Measurements from ENCODE around the gene NOL9. TPM values are rescaled to one million over a fixed set of nuclear protein-coding genes. Genes with fewer than 3 reads are reported as not detected.
"Not testable (repeated sequence)": the region's sequence is repeated elsewhere in the genome, so short reads cannot be mapped to it uniquely, and the experiment has no call there.

NOL9 gene
- total RNA-seq, 6 donors from 2014 or later, result 19.6 to 41.9 (median 24.7) TPM

DNA sequence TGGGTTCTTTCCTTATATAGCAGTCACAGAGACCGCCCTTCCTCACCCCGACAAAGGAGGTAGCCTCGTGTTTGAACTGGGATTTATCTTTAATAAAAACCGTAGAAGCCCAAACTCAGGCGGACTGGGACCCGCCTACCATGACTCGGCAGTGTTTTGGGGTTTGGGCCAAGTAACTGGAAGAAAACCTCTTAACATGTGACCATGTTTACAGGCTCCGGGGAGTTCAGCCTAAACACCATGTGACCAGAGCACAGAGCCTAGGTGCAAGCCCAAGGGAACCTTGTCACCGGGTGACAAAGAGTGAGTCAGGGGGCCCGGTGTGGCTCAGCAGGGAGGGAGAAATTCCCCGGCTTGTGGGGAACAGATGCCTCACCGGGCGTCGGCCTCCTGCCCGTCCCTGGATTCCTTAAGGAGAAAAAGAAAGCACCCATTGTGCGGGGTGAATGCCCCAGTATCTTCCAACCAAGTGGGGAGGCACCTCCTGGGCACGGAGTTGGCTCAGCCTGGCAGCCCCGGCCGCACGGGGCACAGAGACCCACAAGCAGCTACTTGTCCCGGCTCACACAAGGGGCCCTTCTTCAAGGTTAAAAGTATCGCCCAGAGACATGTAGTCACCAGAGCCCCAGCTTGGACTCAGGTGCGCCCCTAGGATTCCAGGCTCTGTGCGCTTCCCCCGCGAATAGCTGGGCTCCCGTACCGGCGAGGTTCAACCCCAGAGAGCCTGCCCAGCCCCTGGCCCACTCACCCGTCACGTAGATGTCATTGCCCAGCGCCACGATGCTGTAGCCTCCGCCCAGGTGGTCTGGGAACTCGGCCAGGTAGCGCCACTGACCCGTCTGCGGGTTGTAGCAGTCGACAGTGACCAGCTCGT lies 47.0 kb upstream of the NOL9 start:
- no peaks in the 10 kb centered on the region for H3K9me3 ChIP-seq
- peak overlapping the region; percentile 96 to 100 (median 98) for H3K27ac ChIP-seq
- H3K27me3 ChIP-seq, result no peaks in the 10 kb centered on the region
- ATAC-seq (ENCODE audit: low FRiP score in 2 of 2) (peak; percentile 57 to 68), DNase-seq (peak; percentile 87 to 94)
- peaks cover 51 to 62% (median 54%) of the 10 kb centered on the region in 4 donors for H3K4me1 ChIP-seq
- 0% methylated on average over 9 to 28 of the region's 40 CpGs for WGBS, 2 donors
- H3K4me3 ChIP-seq, result peak overlapping the region; percentile 72 to 99 (median 78)
- peaks cover 11 to 30% (median 21%) of the 10 kb centered on the region in 4 donors for H3K36me3 ChIP-seq
- TF ChIP-seq EP300 (IDR thresholded peaks at IDR 0.05), result peak in 1 of 4 donors; percentile 34
- peak; percentile 45 to 78 (median 60) for TF ChIP-seq POLR2A (IDR thresholded peaks at IDR 0.05)
- TF ChIP-seq, protein P1, sequence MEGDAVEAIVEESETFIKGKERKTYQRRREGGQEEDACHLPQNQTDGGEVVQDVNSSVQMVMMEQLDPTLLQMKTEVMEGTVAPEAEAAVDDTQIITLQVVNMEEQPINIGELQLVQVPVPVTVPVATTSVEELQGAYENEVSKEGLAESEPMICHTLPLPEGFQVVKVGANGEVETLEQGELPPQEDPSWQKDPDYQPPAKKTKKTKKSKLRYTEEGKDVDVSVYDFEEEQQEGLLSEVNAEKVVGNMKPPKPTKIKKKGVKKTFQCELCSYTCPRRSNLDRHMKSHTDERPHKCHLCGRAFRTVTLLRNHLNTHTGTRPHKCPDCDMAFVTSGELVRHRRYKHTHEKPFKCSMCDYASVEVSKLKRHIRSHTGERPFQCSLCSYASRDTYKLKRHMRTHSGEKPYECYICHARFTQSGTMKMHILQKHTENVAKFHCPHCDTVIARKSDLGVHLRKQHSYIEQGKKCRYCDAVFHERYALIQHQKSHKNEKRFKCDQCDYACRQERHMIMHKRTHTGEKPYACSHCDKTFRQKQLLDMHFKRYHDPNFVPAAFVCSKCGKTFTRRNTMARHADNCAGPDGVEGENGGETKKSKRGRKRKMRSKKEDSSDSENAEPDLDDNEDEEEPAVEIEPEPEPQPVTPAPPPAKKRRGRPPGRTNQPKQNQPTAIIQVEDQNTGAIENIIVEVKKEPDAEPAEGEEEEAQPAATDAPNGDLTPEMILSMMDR (IDR thresholded peaks at IDR 0.05), result no peak
- peak; percentile 48 to 90 for TF ChIP-seq POLR2AphosphoS5 (IDR thresholded peaks at IDR 0.05)

DNA sequence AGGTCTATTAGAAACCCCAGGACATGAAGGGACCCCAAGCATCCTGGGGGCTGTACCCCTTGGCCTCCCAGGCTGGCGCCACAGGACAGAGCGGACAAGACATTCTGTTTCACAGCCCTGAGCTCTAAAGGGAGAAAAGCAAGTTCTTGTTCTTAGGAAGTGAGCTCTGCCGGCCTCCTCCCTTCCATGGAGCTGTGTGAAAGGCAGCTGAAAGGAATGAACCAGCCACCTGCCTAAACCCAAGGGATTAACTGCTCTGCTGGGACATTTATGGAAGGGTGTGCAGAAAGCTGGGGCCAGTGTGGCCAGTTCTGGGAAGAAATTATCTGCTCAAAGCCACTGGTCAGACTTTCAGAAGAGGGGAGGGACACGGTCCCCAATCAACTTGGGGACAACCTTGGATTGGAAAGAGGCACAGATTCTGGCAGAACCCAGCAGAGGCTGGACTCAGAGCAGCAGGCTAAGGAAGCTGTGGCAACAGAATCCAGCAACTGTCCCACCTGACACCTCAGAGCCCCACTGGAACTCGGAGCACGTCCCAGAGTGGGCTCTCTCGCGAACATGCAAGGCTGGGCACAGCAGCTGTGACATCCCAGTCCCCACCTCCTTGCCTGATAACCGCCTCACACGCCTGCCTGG lies 46.2 kb upstream of the NOL9 start:
- no peaks in the 10 kb centered on the region for H3K9me3 ChIP-seq
- ATAC-seq (ENCODE audit: low FRiP score in 2 of 2), result no peak
- H3K27ac ChIP-seq, result peak overlapping the region; percentile 96 to 100 (median 98)
- no peaks in the 10 kb centered on the region for H3K27me3 ChIP-seq
- peaks cover 13 to 37% (median 29%) of the 10 kb centered on the region in 4 donors for H3K36me3 ChIP-seq
- peak overlapping the region; percentile 72 to 99 (median 78) for H3K4me3 ChIP-seq
- WGBS, 2 donors, result 17 to 20% methylated on average over 10 of the region's 10 CpGs
- H3K4me1 ChIP-seq, result peaks cover 51 to 68% (median 57%) of the 10 kb centered on the region in 4 donors
- TF ChIP-seq POLR2A (IDR thresholded peaks at IDR 0.05) (no peak), EP300 (IDR thresholded peaks at IDR 0.05) (no peak), POLR2AphosphoS5 (IDR thresholded peaks at IDR 0.05) (no peak)
- TF ChIP-seq, protein P1 (IDR thresholded peaks at IDR 0.05), result no peak
- no peak for DNase-seq

DNA sequence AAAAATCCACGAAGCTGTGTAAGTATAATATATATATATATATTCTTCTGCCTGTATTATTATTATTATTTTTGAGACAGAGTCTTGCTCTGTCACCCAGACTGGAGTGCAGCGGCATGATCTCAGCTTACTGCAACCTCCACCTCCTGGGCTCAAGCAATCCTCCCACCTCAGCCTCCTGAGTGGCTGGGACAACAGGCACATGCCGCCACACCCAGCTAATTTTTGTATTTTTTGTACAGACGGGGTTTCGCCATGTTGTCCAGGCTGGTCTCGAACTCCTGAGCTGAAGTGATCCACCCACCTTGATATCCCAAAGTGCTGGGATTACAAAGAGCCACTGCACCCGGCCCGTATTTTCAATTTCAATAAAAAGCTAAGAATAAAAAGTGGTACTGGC lies 45.7 kb upstream of the NOL9 start:
- not testable (repeated sequence) for H3K9me3 ChIP-seq; H3K27me3 ChIP-seq; ATAC-seq (ENCODE audit: low FRiP score in 2 of 2); DNase-seq
- WGBS, 2 donors, result 53 to 54% methylated on average over 8 of the region's 8 CpGs
- peak overlapping the region; percentile 96 to 100 (median 98) for H3K27ac ChIP-seq
- peak overlapping the region; percentile 72 to 99 (median 78) for H3K4me3 ChIP-seq
- peaks cover 17 to 43% (median 34%) of the 10 kb centered on the region in 4 donors for H3K36me3 ChIP-seq
- H3K4me1 ChIP-seq, result peaks cover 49 to 74% (median 55%) of the 10 kb centered on the region in 4 donors

DNA sequence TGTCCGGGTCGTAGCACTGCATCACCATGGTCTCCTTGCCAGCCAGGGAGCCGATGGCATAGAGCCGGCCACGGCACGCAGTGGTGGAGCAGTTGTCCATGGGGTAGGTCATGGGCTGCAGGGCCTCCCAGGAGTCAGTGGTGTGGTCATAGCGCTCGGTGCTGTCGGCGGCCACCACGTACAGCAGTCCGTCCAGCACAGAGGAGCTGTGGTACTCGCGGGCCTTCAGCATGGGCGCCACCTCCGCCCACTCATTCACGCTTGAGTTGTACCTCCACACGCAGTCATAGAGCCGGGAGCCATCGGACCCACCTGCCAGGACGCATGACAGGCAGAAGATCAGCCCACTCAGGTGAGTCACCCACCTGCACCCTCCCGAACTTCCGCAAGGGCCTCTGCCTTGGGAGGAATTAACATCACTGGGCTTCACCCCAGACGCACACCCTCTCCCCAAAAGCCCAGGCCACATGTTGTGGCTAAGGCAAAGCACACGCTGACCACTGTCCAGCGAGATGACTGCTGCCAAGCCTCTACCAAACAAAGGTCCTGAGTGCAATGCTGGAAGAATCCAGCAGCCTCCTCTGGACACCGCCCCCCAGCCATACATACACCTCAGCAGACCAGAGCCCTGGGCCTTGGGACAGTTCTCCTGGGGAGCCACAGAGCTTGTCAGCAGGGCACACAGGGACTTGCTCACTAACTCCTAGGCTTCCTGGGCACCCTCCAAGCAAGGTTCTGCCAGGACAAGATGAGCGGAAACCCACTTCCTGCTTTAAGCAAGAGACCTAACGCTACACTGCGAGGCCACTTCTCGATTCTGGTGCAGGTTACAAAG lies 45.0 kb upstream of the NOL9 start:
- no peak for ATAC-seq (ENCODE audit: low FRiP score in 2 of 2)
- peaks cover 21 to 49% (median 41%) of the 10 kb centered on the region in 4 donors for H3K36me3 ChIP-seq
- 69 to 76% methylated on average over 12 to 20 of the region's 31 CpGs for WGBS, 2 donors

More for the DNA sequence above, 45.0 kb upstream of the NOL9 start:
- H3K27ac ChIP-seq, result peak overlapping the region; percentile 96 to 100 (median 98)
- peak overlapping the region in 3 of 4 donors; percentile 72 to 99 (median 79) for H3K4me3 ChIP-seq
- H3K27me3 ChIP-seq, result no peaks in the 10 kb centered on the region
- H3K9me3 ChIP-seq, result no peaks in the 10 kb centered on the region
- H3K4me1 ChIP-seq, result peaks cover 43 to 71% (median 49%) of the 10 kb centered on the region in 4 donors
- TF ChIP-seq POLR2AphosphoS5 (IDR thresholded peaks at IDR 0.05) (peak in 1 of 2 donors; percentile 25), POLR2A (IDR thresholded peaks at IDR 0.05) (no peak)
- TF ChIP-seq, protein P1 (IDR thresholded peaks at IDR 0.05), result no peak
- peak; percentile 69 to 74 for DNase-seq

All from upper lobe of left lung (tissue), 6 donors.